Activated T-helper 2 cell treated with anti-CD3 and anti-CD28 coated beads, Interferon-gamma antibody, Interleukin-2, Interleukin-4, amounts not matched to agents 10 μg/mL and 5 μg/mL and 100 μg/mL, durations not matched to agents 14 hours and 24 hours and 36 hours (primary cell): ENCODE data around the gene SARM1. TPM values are rescaled to one million over a fixed set of nuclear protein-coding genes. Genes with fewer than 3 reads are reported as not detected.
A peak's percentile ranks its signal among the peaks of the same experiment; 100 is the strongest.

Source experiments
- DNase-seq: peaks from one replicate; pipeline ENCODE4 v3.0.0; 2021; ENCODE audit warnings: low spot score
- H3K27ac Mint-ChIP-seq: one replicate; pipeline ENCODE4 v1.8.0; 2021; ENCODE audit warnings: mixed read lengths
- H3K27me3 Mint-ChIP-seq: one replicate; pipeline ENCODE4 v1.8.0; 2021; ENCODE audit warnings: low read depth, mixed read lengths
- H3K36me3 Mint-ChIP-seq: one replicate; pipeline ENCODE4 v1.8.0; 2021; ENCODE audit warnings: low read depth, mixed read lengths
- H3K4me1 Mint-ChIP-seq: one replicate; pipeline ENCODE4 v1.8.0; 2021; ENCODE audit warnings: low read depth, mixed read lengths
- H3K4me3 Mint-ChIP-seq: one replicate; pipeline ENCODE4 v1.8.0; 2021; ENCODE audit warnings: low read depth, mild to moderate bottlenecking, moderate library complexity, mixed read lengths
- H3K9me3 Mint-ChIP-seq: one replicate; pipeline ENCODE4 v1.8.0; 2021; ENCODE audit warnings: mixed read lengths
- intact Hi-C: fragments of 100-400 bp; cut with micrococcal nuclease; formaldehyde crosslinking; loops from one replicate; pipeline ENCODE4 v1.15.1; 2023
- total RNA-seq: library from RNA; stranded (reverse); gene quantifications from 2 replicates; pipeline ENCODE4 v1.2.3, GENCODE V29; 2022

SARM1 gene
- total RNA-seq, 1 donor from 2014 or later = 35.9 TPM

DNA sequence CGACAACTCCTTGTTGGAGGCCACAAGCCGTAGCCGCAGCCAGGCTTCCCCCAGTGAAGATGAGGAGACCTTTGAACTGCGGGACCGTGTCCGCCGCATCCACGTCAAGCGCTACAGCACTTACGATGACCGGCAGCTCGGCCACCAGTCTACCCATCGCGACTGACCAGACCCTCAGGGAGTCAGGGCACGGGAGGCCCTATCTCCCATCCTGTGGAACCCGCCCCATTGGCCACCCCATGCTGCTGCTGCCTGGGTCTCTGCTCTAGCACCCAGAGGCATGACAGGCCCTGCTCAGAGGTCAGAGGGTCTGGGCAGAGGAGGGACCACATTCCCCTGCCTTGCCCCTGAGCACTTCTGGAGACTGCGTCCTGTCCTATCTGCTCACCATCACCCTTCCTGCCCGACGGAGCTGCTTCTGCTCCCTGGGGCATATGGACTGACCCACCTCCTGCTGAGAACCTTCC, 27.0 kb upstream of the SARM1 start:
- no peaks in the 10 kb centered on the region for H3K4me1 Mint-ChIP-seq
- no peak overlapping the region for H3K27ac Mint-ChIP-seq
- intact Hi-C loops = no loop called here
- peaks cover 75% of the 10 kb centered on the region for H3K36me3 Mint-ChIP-seq
- no peak for DNase-seq
- no peaks in the 10 kb centered on the region for H3K9me3 Mint-ChIP-seq
- no peaks in the 10 kb centered on the region for H3K27me3 Mint-ChIP-seq
- H3K4me3 Mint-ChIP-seq = no peak overlapping the region

- peaks cover 77% of the 10 kb centered on the region for H3K36me3 Mint-ChIP-seq
- intact Hi-C loops = no loop called here
- no peak overlapping the region for H3K4me3 Mint-ChIP-seq
- DNase-seq = no peak
- H3K27ac Mint-ChIP-seq = no peak overlapping the region
- no peaks in the 10 kb centered on the region for H3K4me1 Mint-ChIP-seq
- no peaks in the 10 kb centered on the region for H3K9me3 Mint-ChIP-seq
- no peaks in the 10 kb centered on the region for H3K27me3 Mint-ChIP-seq
Measured at GRCh38 chr17:28345419-28346198, 25.9 kb upstream of the SARM1 start.

DNA sequence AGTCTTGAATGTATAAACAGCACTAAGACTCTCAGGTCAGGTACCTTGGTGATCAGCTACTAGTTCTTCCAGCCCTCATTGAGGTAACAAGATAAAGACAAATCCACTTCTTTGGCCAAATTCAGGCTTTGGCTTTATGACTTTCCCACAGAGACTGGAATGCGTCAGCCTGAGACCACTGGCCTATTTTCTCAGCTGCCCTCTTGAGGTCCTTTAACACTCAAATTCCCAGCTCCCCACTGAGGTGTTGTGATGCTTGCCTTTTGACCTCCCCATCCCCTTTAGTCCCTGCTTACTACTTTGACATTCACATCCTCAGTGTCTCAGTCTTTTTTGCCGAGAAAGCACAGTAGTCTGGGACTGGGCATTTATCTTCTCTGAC, 25.3 kb upstream of the SARM1 start:
- Mint-ChIP-seq H3K9me3 (no peaks in the 10 kb centered on the region), H3K4me3 (no peak overlapping the region), H3K27ac (no peak overlapping the region), H3K27me3 (no peaks in the 10 kb centered on the region), H3K4me1 (no peaks in the 10 kb centered on the region), H3K36me3 (peaks cover 77% of the 10 kb centered on the region)
- DNase-seq = no peak
- intact Hi-C loops = no loop called here

DNA sequence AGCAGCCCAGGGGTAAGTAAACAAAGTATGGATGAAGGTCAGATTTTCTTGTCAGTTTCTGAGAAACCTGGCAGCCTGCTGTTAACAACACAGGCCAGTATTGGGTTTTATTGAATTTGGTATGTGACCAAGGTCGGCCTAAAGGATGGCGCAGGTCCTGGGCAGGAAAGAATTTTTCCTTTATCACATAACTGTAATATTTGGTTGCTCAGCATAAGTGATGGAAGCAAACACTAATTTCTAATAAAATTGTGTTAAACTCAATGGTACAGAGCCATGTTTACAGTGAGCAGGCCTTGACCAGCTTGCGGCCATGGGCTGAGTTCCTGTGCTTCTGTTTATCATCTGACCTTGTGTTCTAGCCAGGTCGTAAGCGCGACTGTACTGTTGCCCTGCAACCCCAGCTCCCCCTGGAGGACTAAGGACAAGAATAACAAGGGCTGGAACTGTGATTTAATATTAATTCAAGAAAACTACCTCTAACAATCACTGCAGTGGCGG, 24.7 kb upstream of the SARM1 start:
- no peaks in the 10 kb centered on the region for H3K9me3 Mint-ChIP-seq
- no peak overlapping the region for H3K27ac Mint-ChIP-seq
- H3K4me1 Mint-ChIP-seq = no peaks in the 10 kb centered on the region
- H3K36me3 Mint-ChIP-seq = peaks cover 77% of the 10 kb centered on the region
- intact Hi-C loops = no loop called here
- H3K4me3 Mint-ChIP-seq = no peak overlapping the region
- DNase-seq = no peak
- H3K27me3 Mint-ChIP-seq = no peaks in the 10 kb centered on the region

DNA sequence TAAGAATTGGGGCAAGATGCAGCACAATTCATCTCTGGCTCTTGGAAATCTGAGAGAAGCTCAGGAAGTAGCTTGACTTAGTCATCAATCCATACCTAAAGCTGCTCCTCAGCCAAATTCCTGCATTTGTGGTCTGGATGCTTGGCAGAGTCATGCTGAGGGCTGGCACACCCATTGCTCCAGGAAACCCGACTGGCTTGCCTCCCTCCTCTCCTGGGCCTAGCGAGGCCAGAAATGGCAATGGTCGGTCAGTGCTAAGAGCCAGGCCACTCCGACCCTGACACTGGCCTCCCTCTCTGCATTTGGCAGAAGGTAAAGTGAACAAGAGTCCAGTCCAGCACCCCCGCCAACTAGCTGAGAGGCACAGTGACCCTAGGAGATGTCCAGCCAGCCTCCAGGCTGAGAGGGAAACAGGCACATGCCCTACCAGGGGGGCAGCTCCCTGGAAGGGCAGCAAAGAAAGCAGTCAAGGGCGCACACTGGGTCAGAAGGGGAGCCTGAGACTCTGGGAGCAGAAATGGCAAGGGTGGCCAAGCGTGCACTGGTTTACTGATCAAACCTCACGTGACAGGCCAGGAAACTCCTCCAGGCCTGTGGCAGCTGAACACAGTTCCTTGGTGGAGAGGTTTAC, 24.1 kb upstream of the SARM1 start:
- no peak for DNase-seq
- intact Hi-C loops = no loop called here
- H3K4me1 Mint-ChIP-seq = no peaks in the 10 kb centered on the region
- H3K9me3 Mint-ChIP-seq = no peaks in the 10 kb centered on the region
- no peaks in the 10 kb centered on the region for H3K27me3 Mint-ChIP-seq
- H3K27ac Mint-ChIP-seq = no peak overlapping the region
- H3K36me3 Mint-ChIP-seq = peaks cover 74% of the 10 kb centered on the region
- H3K4me3 Mint-ChIP-seq = no peak overlapping the region

- Mint-ChIP-seq H3K9me3 (no peaks in the 10 kb centered on the region), H3K27me3 (no peaks in the 10 kb centered on the region), H3K36me3 (peaks cover 80% of the 10 kb centered on the region), H3K27ac (no peak overlapping the region), H3K4me3 (no peak overlapping the region), H3K4me1 (no peaks in the 10 kb centered on the region)
- intact Hi-C loops = no loop called here
- DNase-seq = no peak
Measured at GRCh38 chr17:28348979-28349378, 22.5 kb upstream of the SARM1 start.

- H3K9me3 Mint-ChIP-seq = no peaks in the 10 kb centered on the region
- H3K27ac Mint-ChIP-seq = no peak overlapping the region
- H3K36me3 Mint-ChIP-seq = peaks cover 84% of the 10 kb centered on the region
- no peak for DNase-seq
- intact Hi-C loops = no loop called here
- no peaks in the 10 kb centered on the region for H3K27me3 Mint-ChIP-seq
- H3K4me1 Mint-ChIP-seq = peaks cover 3% of the 10 kb centered on the region
- H3K4me3 Mint-ChIP-seq = no peak overlapping the region
Measured at GRCh38 chr17:28350271-28350670, 21.2 kb upstream of the SARM1 start.

DNA sequence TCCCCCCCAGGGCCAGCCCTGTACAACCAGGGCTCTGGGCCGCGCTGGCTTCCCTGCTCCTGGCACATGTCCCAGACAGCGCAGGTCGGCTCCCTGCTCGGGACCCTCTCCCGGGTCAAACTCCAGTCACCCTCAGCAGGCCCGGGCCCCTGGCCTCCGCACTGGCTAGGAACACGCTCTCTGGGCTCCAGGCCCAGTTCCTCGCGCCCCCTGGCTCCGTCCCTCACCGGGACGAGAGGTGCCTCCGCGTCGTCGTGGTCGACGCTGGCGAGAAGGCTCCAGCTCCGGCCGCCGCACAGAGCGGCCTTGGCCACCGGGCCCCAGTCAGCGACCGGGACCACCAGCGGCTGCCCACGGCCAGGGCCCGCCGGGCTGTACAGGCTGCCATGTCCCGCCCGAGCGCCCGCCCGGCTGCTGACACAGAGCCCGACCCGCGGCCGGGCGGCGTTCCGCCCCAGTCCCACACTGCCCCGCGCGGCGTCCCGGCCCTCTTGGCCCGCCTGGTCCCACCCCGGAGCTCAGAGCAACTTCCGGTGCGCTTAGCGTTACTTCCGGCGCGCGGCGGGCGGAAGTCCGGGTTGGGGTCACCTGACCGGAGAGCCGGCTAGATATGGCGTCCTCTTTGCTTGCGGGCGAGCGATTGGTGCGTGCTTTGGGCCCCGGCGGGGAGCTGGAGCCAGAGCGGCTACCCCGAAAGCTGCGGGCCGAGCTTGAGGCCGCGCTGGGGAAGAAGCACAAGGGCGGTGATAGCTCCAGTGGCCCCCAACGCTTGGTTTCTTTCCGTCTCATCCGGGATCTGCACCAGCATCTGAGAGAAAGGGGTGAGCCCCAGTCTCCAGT, 14.2 kb upstream of the SARM1 start, which contains the start of gene POLDIP2:
Gene POLDIP2, minus strand, starts transcription at position 467 of the 840 bp plus-strand sequence. Its CDS starts 79 bp downstream, at position 388.
- intact Hi-C loops = loop anchor here (1.0 kb wide), 2 partner anchors 14 to 22 kb away; partner anchors contain the start of genes IFT20, SARM1 and TNFAIP1
- Mint-ChIP-seq H3K4me1 (peaks cover 22% of the 10 kb centered on the region), H3K9me3 (no peaks in the 10 kb centered on the region), H3K27ac (peak within 1 kb of the TSS; percentile 95), H3K27me3 (no peaks in the 10 kb centered on the region), H3K36me3 (peaks cover 62% of the 10 kb centered on the region), H3K4me3 (peak within 1 kb of the TSS; percentile 97)
- peak; percentile 96 for DNase-seq

- intact Hi-C loops = loop anchor here (1.0 kb wide), 2 partner anchors 13 to 23 kb away; partner anchors contain the start of genes IFT20, SARM1 and TNFAIP1
- DNase-seq = no peak
- Mint-ChIP-seq H3K4me3 (peak overlapping the region; percentile 97), H3K27ac (peak overlapping the region; percentile 95), H3K27me3 (no peaks in the 10 kb centered on the region), H3K36me3 (peaks cover 60% of the 10 kb centered on the region), H3K4me1 (peaks cover 22% of the 10 kb centered on the region), H3K9me3 (no peaks in the 10 kb centered on the region)
Measured at GRCh38 chr17:28357901-28358197, 13.6 kb upstream of the SARM1 start.

DNA sequence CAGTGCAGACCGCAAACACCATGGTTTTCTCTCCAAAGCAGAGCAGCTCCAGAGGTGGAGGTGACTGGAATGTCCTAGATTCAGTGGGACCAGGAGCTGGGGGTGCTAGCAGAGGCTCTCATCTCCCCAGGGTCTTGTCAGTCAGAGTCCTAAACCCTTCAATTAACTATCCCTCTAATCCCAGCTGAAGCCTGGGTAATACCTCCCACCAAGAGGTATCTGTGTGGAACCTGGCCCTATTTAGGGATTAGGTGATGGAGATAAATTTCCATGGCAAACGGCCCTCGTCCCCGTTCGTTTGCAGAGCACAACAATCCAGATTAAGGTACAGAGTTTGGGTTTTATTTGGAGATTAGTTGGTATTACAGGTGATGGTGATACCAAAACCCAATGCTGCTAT, 8.3 kb upstream of the SARM1 start:
- H3K4me1 Mint-ChIP-seq = peaks cover 4% of the 10 kb centered on the region
- no peak for DNase-seq
- no peaks in the 10 kb centered on the region for H3K9me3 Mint-ChIP-seq
- no peak overlapping the region for H3K4me3 Mint-ChIP-seq
- H3K27me3 Mint-ChIP-seq = no peaks in the 10 kb centered on the region
- H3K36me3 Mint-ChIP-seq = peaks cover 25% of the 10 kb centered on the region
- intact Hi-C loops = no loop called here
- no peak overlapping the region for H3K27ac Mint-ChIP-seq

DNA sequence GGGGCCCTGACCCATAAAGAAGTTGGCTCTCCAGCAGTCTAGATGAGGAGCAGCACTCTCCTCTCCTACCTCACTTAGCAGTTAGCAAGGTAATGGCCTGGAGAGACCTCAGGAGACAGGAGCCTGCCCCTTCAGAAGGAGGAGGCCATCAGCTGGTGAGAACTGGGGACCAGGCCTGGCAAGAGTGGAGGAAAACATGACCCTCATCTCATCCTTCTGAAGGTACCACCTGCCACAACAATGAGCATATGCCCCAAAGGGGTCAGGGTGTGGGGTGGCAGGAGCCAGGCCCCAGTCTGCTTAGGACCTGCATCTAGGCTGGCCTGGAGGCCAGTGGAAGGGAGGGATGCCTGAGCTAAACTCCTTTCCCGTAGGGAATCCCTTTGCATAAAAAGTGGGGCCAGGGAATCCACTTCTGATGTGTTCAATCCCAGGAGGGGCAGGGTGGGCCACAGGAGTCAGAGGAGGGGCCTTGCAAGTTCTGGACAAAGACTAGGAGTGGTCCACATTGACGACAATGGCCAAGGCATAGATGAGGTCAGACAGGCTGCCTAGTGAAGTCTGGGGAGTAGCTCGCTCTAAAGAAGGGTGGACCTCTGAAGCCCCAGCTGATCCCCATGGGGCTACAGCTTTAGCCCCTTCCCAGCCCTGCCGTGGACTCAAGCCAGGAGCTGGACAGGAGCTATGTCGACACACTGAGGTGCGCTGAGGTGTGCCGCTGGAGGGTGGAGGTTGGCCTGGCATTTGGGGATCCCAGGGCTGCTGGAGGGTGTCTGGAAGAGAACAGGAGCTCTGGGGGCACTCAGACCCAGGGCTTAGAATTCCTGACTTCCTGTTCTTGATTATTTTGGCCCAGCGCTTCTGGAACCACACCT, 7.5 kb upstream of the SARM1 start:
- Mint-ChIP-seq H3K27ac (no peak overlapping the region), H3K9me3 (no peaks in the 10 kb centered on the region), H3K4me3 (no peak overlapping the region), H3K27me3 (no peaks in the 10 kb centered on the region), H3K36me3 (peaks cover 25% of the 10 kb centered on the region), H3K4me1 (no peaks in the 10 kb centered on the region)
- intact Hi-C loops = no loop called here
- no peak for DNase-seq
